NB4 (cell line): Measurements from ENCODE around the gene COMT.

Source experiments
- POLR2A ChIP-seq: IDR thresholded peaks from 2 replicates; pipeline ENCODE4 v1.6.1; 2011; ENCODE audit warnings: mild to moderate bottlenecking; ENCODE audit not compliant: insufficient read length; ENCODE audit errors: extremely low read depth
- TF ChIP-seq, protein P1 (sequence below): IDR thresholded peaks from one replicate; pipeline ENCODE4 v1.5.1; 2012; ENCODE audit warnings: low read depth, low read length
- TF ChIP-seq, protein P2 (sequence below): IDR thresholded peaks from 2 replicates; pipeline ENCODE4 v1.6.1; 2011; ENCODE audit warnings: low read depth, low read length

DNA sequence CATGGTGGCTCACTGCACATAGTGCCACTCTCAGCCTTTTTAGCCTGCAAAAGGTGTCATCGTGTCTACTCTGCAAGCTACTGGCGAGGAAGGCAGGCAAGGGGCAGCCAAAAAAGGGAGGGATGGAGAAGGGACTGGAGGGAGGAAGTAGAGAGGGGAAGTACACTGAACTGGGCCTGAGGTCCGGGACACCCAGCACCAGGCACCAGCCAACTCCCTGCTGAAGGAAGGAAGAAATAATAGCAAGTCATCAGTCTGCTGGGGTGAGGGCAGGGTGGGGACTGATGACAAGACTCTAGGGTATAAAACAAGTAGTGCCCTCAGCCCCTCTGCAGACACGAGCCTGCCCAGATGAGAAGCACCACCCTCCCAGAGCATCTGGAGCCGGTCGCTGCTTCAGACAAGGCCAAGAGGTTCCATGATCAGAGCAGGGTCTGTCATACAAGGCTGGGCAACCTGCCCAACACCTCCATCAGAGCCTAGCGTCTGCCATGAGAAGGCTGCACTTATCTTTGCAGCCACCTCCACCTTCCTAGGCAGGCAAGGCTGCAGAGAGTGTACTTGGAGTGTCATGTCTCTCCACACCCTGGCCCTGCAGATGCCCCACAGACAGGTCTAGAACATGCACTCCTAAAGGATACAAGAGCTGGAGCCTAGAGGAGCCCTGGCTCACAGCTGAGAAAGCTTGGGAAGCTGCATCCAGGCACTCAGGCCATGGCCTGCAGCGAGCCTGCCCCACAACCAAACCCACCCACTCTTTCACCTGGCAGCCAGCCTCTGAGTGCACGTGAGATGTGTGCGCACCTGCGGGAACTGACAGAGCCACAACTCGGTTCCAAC lies 9.0 kb upstream of the COMT start:
- TF ChIP-seq, protein P1, sequence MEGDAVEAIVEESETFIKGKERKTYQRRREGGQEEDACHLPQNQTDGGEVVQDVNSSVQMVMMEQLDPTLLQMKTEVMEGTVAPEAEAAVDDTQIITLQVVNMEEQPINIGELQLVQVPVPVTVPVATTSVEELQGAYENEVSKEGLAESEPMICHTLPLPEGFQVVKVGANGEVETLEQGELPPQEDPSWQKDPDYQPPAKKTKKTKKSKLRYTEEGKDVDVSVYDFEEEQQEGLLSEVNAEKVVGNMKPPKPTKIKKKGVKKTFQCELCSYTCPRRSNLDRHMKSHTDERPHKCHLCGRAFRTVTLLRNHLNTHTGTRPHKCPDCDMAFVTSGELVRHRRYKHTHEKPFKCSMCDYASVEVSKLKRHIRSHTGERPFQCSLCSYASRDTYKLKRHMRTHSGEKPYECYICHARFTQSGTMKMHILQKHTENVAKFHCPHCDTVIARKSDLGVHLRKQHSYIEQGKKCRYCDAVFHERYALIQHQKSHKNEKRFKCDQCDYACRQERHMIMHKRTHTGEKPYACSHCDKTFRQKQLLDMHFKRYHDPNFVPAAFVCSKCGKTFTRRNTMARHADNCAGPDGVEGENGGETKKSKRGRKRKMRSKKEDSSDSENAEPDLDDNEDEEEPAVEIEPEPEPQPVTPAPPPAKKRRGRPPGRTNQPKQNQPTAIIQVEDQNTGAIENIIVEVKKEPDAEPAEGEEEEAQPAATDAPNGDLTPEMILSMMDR, result no peak
- TF ChIP-seq, protein P2, sequence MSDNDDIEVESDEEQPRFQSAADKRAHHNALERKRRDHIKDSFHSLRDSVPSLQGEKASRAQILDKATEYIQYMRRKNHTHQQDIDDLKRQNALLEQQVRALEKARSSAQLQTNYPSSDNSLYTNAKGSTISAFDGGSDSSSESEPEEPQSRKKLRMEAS, result no peak
- no peak for TF ChIP-seq POLR2A
